Prostate gland (tissue), 2 donors: ENCODE measurements around the gene ANKRD11.

Experiments
- POLR2A ChIP-seq: fragments of 450-650 bp; IDR thresholded peaks from one replicate; pipeline ENCODE4 v1.6.1; 2016; ENCODE audit warnings: antibody characterized with exemption, mild to moderate bottlenecking
- TF ChIP-seq, protein P1 (sequence below), 4 experiments: fragments of 200-600 bp in 2 of 4; fragments of 450-650 bp in 2 of 4; sonication (generic) in 2 of 4; IDR thresholded peaks; 1 replicate in 3 of 4; 2 replicates in 1 of 4; pipeline ENCODE4 v1.5.1; 2016 to 2019; ENCODE audit warnings: antibody characterized with exemption in 4 of 4, mild to moderate bottlenecking in 2 of 4, moderate library complexity in 2 of 4

DNA sequence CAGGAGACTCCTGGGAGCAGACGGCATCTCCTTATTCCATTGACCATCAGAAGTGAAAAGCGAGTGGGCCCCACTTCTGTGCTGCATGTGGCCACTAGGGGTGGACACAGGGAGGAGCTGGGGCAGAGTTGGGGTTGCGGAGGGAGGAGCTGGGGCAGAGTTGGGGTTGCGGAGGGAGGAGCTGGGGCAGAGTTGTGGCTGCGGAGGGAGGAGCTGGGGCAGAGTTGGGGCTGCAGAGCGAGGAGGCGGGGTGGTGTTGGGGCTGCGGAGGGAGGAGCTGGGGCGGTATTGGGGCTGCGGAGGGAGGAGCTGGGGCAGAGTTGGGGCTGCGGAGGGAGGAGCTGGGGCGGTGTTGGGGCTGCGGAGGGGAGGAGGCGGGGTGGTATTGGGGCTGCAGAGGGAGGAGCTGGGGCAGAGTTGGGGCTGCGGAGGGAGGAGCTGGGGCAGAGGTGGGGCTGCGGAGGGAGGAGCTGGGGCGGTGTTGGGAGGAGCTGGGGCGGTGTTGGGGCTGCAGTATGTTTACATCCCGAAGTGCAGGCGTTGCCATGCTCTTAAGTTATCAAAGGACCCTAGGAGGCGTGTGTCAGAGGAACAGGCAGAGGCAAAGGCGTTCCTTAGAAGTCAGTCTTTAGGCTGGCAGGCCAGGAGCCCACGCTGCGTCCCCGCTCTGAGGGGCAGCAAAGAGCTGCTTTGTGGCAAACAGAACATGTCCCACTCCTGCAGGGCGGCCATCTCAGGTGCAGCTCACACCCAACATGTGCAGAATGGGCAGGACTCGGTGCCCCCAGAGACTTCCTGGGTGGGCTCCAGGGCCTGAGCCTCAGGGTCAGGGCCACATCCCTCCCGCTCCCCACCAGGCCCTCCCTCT is 196.9 kb downstream of the ANKRD11 start:
- TF ChIP-seq, protein P1, sequence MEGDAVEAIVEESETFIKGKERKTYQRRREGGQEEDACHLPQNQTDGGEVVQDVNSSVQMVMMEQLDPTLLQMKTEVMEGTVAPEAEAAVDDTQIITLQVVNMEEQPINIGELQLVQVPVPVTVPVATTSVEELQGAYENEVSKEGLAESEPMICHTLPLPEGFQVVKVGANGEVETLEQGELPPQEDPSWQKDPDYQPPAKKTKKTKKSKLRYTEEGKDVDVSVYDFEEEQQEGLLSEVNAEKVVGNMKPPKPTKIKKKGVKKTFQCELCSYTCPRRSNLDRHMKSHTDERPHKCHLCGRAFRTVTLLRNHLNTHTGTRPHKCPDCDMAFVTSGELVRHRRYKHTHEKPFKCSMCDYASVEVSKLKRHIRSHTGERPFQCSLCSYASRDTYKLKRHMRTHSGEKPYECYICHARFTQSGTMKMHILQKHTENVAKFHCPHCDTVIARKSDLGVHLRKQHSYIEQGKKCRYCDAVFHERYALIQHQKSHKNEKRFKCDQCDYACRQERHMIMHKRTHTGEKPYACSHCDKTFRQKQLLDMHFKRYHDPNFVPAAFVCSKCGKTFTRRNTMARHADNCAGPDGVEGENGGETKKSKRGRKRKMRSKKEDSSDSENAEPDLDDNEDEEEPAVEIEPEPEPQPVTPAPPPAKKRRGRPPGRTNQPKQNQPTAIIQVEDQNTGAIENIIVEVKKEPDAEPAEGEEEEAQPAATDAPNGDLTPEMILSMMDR (IDR thresholded peaks at IDR 0.05) = no peak
- no peak for TF ChIP-seq POLR2A
